Kidney glomerular epithelial cell (primary cell): ENCODE data around the gene MRPL14.
A peak's percentile ranks its signal among the peaks of the same experiment; 100 is the strongest.

Experiments
- DNase-seq: peaks from one replicate; lab custom pipeline; 2025; lab: John Stamatoyannopoulos, UW

MRPL14 gene

DNA sequence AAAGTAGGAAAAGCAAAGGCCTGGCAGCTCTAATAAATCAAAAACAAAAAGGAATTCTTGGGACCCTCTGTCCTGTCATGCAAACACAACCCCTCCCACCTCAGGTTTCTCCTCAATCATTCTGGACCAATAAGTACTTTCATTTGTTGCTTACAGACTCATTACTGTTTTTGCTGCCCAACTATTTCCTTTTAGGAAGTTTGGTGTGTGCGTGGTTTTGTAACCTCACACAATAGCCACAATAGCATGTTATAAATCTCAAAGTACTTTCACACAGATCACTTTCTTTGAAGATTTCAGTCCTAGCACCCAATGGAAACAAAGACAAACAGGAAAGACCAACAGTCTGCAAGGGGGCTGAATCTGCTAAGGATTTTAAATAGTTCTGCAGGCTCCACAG, 4.5 kb downstream of the MRPL14 start:
- DNase-seq, result no peak

DNA sequence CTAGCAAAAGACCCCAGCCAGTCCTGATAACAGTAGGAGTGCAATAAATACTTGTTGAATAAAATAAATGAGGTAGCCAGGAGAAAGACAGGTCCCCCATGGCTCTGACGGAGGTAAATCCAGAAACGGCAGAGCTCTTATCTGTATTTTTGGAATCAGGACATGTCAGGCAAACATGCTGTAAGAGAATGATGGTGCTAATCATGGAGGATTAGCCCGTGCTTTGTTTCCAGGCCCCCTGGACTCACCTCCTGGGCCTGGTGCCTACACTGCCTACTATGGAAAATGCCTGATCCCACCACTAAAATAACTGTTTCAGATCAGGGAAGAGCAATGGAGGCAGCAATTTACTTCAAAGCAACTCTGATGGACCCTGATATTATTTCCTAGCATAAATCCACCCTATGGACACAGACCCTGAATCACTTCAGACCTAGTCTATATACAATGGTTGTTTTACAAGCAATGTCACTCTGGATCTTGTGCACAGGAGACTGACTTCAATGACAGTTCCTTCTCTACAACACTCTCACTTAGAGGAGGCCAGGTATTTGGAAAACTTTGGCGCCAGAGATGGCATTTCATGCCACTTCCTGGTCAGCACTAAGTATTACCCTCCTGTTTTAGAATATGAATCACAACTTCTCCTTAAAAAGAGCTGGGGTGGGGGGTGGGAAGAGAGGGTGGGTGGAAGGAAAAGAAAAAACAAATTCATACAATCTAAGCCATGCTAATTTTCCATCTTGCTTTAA, 6.4 kb downstream of the MRPL14 start:
- DNase-seq, result no peak

DNA sequence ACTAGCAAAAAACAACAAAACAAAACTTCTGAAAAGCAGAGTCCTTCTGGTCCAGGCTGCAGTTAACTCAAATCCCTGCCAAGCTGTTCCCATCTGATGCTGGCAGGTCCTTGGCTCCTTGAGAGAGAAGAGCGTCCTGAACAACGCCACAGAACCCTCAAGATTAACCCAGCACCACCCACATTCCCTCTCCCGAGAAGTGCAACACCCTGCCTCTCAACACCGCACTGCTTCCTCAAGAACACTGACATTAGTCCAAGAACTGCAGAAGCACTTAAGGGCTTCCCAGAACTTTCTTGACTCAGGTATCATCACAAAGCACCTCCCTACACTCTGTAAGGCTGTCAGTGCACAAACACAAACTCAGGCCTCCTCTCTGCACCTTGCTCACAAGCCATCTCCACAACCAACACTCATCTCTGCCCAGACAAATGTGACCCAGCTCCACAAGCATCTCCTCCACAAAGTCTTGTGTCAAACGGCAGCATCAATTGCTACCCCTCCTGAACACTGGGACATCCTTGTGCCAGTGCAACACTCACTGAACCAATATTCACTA, 7.5 kb downstream of the MRPL14 start:
- no peak for DNase-seq

DNA sequence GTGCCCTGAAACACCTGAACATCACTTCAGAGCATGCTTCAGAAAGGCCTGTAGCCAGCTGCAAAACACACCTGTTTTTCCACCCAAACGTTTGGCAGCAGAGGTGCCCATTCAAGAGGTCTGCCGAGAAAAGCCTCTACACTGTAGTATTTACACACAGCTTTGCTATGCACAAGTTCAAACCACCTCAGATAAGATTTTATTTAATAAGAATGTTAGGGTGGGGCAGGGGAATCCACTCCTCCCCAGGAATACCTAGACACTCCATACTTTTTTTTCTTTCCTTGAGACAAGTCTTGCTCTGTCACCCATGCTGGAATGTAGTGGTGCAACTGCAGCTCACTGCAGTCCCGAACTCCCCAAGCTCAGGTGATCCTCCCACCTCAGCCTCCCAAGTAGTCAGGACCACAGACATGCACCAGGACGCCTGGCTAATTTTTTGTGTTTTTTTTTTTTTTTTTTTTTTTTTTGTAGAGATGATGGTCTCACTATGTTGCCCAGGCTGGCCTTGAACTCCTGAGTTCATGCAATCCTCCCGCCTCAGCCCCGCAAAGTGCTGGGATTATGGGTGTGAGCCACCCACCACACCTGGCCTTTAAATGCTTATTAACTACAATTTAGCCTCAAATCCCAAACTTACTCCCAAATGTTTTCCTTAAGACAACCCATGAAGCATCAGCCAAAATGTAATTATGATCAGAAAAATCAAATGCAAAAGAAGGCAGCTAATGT, 9.7 kb downstream of the MRPL14 start:
- DNase-seq, result peak; percentile 49

DNA sequence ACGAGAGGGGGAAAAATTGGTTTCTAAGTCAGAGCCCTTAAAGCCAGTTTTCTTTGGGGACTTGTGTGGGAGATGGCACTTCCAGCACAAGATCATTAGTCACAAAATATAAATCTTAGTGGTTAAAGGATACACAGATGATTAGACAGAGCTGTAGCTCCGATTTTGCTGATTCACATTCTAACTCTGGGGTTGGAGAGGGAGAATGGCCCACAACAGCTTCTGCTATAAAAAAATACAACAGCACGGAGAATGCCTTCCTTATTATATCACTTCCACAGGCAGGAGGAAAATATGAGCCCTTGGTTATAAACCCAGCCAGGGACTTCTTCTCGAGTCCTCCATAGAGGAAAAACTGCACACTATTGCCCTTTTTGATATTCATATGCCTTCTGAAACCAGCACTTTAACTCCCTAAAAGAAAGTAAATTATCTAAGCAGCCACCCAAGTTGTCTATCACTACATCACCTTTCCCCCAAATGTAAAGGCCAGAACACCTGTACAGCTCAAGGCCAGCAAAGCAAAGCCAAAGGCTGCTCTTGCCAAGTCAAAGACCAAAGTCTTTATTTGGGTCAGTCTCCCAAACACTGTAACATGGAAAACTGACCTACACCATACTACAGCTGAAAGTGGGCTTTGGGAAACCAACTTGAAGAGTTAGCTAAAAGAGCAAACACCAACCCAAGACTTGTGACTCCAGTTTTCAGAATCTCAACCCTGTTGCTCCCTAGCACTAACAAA, 10.4 kb downstream of the MRPL14 start:
- peak; percentile 86 for DNase-seq

DNA sequence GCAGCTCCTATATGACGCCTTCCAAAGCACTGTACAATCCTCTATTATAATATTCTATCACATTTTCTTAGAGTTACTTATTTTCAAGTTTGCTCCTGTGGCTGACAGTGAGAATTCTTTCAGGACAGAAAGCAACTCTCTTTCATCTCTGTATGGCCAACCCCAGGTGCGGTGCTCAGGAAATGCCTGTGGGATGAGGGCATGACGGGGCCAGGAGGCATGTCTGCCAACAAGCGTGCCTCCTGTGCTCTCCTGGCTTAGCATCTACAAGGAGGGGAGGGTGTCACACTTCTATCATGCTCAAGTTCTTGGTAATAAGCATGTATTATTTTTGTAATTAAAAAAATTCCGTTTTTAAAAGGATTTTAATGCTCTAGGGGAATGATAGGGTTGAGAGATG, 11.4 kb downstream of the MRPL14 start:
- peak; percentile 80 for DNase-seq

DNA sequence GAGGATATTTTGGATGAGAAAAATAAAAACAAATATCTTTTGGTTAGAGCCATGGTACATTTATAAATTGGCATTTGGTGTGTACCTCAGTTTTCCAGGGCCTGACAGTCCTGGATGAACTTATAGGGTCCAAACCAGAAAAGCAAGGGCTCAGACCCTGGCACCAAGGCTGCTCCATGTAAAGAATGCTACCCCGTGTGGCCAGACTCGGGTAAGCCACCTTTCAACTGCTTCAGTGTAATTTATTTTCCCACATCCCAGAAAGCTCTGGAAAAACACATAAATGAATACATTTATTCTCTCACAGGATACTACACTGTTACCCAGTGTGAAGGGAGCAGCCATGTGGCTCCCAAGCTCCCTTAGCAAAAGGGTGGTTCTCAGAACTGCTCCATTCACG, 13.8 kb downstream of the MRPL14 start:
- DNase-seq, result no peak

DNA sequence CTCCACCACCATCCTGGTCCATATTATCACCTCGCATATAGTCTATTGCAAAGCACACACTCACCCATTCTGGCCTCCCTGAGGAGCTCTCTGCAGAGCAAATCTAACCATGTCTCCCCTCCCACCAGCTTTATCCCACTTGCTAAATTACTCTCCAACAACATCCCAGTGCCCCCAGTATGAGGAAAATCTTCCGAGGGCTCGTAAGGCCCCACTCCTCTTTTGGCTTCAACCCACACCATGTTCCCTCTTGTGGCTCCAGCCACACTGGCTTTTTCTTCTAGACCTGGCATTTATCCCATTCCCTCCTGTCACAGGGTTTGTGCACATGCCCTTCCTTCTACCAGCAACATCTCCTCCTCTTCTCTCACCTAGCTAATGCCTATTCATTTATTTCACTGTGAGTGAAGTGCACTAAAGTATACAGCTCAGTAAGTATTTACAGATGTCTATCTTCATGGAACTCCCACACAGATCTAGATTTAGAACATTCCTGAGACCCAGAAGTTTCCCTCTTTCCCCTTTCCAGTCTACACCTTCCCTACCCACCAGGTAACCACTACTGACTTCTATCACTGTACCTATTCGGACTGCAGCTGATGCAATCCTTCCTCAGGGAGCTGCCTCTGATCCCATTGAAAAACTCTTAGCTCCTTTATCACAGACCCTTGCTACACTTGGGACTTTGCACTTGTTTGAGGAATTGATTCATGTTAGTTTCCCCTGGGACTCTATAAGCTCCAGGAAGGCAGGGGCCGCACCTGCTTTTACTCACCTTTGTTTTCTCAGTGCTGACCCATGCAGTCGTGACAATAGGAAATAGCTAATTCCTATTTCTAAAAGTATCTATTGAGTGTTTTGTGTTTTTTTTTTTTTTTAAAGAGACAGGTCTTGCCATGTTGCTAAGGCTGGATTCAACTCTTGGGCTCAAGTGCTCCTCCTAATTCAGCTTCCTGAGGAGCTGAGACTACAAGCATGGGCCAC, 15.5 kb downstream of the MRPL14 start:
- DNase-seq, result no peak

DNA sequence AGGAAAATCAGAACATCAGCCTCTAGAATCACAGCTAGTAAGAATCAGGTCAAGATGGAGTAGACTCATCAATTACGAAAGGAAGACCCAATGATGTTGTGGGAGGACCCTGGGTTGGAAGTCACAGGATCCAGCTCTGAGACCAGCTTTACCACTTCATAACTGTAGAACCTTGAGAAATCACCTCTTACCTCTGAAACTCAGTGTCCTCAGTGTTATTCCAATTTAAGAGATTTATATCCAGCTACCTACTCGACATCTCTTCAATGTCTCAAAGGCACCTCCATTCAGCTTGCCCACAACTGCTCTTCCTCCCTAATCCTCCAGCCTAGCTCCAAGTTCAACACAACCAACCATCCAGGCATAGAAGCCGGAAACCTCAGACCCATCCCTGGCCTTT, 16.3 kb downstream of the MRPL14 start:
- DNase-seq, result no peak

DNA sequence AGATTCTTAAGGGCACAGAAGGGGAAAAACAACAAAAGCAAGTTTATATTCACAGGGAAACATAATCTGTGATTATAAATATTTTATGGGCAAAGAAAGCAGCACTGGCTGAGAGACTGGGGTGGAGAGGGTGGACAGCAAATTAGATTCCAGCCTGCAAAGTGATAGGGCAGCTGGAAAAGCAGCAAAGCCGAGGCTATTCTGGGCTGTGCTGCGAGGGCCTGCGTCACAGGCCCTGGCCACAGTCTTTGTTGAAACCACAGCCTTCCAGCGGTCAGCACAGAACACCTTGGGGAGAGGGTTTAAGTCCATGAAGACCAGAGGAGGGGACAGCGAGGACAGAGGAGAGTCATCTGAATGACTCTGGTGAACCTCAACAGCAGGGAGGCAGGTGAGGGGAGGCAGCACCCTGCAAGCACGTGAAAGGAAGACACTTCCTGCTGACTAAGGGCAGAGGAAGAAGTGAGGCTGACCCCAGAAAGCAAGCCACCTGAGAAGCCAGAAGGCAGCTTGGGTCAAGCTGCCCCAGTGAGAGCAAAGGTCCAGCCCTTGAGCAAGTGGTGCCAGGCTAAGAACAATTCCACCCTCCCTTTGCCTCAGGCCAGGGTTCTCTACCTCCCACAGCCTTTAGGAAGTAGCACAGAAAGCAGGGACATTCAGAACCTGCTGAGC, 17.1 kb downstream of the MRPL14 start:
- no peak for DNase-seq

DNA sequence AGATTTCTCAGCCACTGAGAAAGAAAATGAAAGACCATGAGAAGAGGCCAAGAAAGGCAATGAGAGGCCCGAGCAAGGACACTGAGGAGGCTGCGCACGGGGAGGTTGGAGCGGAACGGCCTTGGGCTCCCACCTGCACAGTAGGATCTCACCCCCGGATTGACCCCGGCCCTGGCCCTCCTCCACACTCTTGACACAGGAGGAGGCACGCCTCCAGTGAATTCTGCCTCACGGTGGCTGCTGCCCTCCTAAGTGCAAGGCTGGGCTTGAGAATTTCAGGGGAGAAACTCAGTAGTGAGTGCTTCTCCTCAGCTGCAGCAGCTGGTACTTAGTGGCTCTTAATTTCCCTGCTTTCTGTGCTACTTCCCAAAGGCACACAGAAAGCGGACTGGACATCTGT, 18.0 kb downstream of the MRPL14 start:
- no peak for DNase-seq

DNA sequence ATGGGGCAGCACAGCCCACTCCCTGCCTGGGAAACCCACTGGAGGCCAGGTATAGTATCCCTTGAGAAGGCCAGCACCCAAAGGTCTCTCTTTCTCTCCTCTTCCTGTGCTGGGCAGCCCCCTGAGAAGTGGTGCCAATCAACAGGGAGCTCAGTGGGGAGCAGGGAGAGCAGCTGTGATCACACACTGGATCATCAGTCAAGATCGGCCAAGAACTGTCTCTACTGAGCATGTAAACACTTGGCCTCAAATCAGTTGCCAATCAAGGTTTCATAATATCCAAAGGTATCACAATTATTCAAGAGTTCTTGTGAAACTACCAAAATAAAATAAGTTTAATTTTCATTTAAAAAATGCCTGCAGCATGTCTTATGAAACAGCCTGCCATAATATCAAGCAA, 18.8 kb downstream of the MRPL14 start:
- DNase-seq, result no peak

DNA sequence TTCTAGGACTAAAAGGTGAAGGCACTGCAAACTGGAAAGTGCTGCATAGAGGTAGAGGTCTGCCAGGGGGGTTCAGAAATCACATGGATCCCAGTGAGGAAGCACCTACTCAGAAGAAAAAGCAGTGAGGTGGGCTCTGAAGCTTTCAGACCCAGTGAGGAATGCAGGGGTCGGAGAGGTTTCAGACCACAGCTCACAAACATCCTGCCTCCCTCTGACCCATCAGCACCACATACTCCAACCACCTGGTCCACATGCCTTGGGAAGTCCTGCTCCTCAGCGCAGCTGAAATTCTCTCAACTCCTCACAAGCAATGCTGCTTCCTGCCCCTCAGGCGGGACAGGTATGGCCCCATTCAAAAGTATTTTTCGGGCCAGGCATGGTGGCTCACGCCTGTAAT, 20.2 kb downstream of the MRPL14 start:
- DNase-seq, result no peak

DNA sequence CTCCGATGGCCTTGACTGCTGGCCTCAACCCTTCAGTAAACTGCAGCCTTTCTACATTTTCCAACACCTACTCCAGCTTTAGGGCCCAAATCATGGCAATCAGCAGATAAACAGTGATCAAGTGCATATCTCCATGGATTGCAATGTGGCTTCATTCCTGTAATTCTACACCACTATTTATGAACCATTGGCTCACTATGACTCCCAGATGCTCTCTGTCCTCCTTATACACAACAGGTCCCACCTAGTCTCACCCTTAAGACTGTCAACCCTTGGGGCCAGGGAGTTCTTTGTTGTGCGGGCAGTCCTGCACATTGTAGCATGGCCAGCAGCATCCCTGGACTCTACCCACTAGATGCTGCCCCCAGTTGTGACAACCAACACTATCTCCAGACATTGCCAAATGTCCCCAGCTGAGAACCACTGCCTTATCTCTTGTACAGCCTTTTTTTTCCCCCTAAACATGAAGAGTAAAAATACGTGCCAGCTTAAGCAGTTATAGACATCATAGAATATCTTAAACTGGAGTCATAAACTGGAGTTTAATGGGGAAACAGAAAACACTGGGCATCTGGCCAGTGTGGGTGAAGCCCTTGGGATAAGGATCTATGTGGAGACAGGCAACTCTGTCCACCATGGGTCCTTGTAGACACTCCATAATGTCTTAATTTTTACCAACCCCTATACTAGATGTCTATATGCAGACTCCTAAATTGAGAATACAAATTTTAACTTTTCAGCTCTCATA, 21.1 kb downstream of the MRPL14 start:
- DNase-seq, result no peak

DNA sequence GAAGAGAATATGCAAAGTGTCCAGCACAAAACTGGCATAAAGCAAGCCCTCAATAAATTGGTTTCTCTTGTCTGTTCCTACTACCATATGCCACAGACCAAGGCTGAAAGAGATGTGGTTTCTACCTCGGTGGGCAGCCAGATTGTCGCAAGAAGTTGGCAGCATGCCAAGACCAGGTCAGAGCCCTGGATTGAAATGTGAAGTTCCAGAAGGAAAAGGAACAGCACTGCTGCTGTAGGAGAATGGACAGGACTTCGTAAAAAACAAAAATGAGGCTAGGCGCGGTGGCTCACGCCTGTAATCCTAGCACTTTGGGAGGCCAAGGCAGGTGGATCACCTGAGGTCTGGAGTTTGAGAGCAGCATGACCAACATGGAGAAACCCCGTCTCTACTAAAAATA, 22.1 kb downstream of the MRPL14 start:
- no peak for DNase-seq

DNA sequence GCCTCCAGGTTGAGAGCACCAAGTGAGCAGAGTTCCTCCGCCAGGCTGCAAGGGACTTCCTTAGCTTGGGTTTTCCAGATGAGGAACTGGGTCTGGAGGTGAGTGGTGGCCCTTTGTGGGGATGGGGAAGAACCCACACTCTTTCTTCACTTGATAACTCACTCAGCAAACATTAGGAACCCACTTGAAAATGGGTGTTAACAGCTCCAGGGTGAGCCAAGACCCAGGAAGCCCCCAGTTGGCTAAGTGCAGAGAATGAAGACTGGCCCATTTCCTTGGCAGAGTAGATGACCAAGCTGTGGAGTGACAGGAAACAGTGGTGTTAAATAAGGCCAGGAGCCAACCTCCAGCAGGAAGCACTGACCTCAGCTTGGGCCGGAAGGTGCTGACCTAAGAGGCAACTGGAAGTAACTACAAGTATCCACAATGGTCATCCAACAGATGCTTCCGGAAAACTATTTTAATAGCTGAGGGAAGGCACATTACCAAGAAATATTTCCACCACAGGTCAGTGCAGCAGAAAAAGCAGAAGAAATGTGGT, 22.7 kb downstream of the MRPL14 start:
- no peak for DNase-seq

DNA sequence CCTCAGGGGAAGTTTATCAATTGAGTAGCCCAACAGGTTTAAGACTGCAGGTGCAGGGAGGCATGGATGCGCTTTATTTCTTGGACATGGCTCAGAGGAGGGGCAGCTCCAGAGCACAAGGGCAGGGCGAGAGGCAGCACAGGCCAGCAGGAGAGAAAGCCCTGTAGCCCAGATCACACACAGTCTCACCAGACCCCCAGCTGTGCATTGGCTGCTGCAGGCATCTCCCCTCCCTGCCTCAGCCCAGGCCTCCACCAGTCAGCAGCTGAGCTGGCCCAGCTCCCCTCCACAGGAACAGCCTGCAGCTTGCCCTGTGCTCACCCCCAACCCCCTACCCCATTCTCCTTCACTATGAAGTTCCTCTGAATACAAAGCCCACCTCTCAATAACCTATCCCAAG, 24.7 kb downstream of the MRPL14 start:
- no peak for DNase-seq

DNA sequence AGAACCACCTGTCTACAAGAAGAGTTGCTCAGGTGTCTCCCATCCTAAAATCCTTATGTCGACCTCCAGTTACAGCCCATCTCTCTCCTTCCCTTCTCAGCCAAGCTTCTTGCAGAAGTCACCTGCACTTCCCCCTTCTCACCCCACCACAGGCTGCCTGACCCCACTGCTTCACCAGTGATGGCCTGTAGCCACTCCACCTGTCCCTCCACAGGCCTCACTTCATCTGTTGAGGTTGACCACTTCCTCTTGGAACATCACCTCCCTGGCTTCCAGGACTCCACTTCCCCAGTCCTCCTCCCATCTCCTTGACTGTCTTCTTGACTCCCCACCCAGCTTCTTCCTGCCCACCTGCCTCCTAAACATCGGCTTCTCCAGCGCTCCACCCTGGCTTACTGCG, 25.4 kb downstream of the MRPL14 start:
- no peak for DNase-seq

DNA sequence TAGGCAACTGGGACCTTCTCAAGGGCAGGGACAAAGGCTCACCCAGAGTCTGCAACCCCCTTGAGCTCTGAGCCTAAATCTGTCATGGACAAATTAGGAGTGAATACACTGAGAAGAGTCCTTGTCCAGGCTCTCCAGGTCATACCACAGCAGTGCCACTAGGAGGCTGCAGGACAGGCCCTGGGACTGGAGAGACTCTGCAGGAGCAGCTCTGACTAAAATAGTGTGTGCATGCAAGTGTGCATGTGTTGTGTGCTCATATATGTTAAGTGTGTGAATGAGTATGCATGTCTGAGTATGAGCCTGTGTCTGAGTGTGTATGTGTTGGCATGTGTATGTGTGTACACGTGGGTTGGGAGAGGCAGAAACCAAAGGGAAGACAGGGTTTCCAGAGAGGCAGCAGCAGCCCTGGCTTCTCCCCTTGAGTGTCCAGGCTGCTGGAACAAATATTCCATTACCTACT, 27.1 kb downstream of the MRPL14 start:
- DNase-seq, result peak; percentile 16

DNA sequence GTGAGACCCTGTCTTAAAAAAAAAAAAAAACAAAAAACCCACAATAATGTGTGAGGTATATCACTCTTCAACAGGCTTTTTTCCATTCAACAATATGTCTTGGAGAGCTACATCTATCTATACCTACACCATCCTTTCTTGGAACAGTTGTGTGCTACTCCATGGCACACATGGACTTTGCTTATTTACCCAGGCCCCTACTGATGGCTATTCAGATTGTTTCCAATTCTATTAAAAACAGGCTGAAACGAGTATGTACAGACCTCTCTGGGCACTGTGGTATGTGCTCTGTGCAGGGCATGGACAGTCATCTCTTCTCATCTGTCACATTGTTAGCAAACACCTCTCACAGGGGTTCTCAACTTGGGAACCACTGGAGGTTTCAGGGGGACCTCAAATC, 28.1 kb downstream of the MRPL14 start:
- no peak for DNase-seq
